ENCODE data around the gene CD177.
"Not testable (repeated sequence)": the region's sequence is repeated elsewhere in the genome, so short reads cannot be mapped to it uniquely, and the experiment has no call there.

DNA sequence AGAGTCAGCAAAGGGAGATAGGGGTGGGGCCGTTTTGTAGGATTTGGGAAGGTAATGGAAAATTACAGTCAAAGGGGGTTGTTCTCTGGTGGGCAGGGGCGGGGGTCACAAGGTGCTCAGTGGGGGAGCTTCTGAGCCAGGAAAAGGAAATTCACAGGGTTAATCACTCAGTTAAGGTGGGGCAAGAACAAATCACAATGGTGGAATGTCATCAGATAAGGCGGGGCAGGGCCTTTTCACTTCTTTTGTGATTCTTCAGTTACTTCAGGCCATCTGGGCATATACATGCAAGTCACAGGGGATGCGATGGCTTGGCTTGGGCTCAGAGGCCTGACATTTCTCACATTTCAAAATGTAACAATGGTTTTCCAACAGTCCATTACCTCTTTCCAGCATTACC is 24.4 kb upstream of the CD177 start:
- not testable (repeated sequence) for TF ChIP-seq POLR2A (IDR thresholded peaks at IDR 0.05; ENCODE audit: low read length); GATA1 (IDR thresholded peaks at IDR 0.05; ENCODE audit: low read depth, low read length)
